Nephron (organoid): Measurements from ENCODE around the gene PACSIN2.
"Not testable (repeated sequence)": the region's sequence is repeated elsewhere in the genome, so short reads cannot be mapped to it uniquely, and the experiment has no call there.

Source experiments
- H3K27ac Mint-ChIP-seq, 3 experiments: 2 replicates each; pipeline ENCODE4 v1.8.0; 2020; ENCODE audit warnings: mixed read lengths in 3 of 3, mild to moderate bottlenecking in 2 of 3, moderate library complexity in 1 of 3
- H3K27me3 Mint-ChIP-seq: 2 replicates; pipeline ENCODE4 v1.8.0; 2021; ENCODE audit warnings: low read depth, mild to moderate bottlenecking, moderate library complexity, mixed read lengths
- H3K36me3 Mint-ChIP-seq: 2 replicates; pipeline ENCODE4 v1.8.0; 2020; ENCODE audit warnings: low read depth, mixed read lengths
- H3K4me1 Mint-ChIP-seq: 2 replicates; pipeline ENCODE4 v1.8.0; 2020; ENCODE audit warnings: mixed read lengths
- H3K4me3 Mint-ChIP-seq, 3 experiments: 2 replicates each; pipeline ENCODE4 v1.8.0; 2020; ENCODE audit warnings: mild to moderate bottlenecking in 3 of 3, mixed read lengths in 3 of 3, moderate library complexity in 2 of 3
- H3K9me3 Mint-ChIP-seq: 2 replicates; pipeline ENCODE4 v1.8.0; 2020; ENCODE audit warnings: mixed read lengths
- TF ChIP-seq, protein P1 (sequence below), 3 experiments: fragments of 200-600 bp; sonication (generic); IDR thresholded peaks; one replicate each; pipeline ENCODE4 v1.5.0; 2021; ENCODE audit warnings: antibody characterized with exemption in 3 of 3; ENCODE audit not compliant: unreplicated experiment in 3 of 3

Gene PACSIN2

DNA sequence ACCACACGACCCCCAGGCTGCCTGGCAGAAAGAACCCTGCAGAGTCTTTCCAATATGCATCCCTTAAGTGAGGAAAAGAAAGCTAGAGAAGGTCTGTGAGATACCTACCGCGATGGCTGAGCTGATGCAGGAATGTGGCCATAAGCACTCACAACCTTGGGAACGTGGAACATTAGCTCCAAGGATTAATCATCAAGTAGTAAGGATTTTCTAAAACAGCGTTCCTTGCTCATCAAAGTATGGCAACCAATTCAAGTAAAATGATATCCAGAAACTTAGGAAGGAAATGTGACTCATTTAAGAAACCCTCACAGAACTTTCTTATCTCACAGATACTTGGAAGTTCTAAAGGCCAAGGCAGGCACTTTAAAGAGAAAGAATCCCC is 12.8 kb downstream of the PACSIN2 start:
- Mint-ChIP-seq H3K4me3 (no peak overlapping the region), H3K4me1 (peaks cover 62% of the 10 kb centered on the region), H3K27ac (peak overlapping the region; percentile 10 to 59 (median 58)), H3K36me3 (peaks cover 9% of the 10 kb centered on the region), H3K9me3 (peaks cover 6% of the 10 kb centered on the region), H3K27me3 (no peaks in the 10 kb centered on the region)
- TF ChIP-seq, protein P1, sequence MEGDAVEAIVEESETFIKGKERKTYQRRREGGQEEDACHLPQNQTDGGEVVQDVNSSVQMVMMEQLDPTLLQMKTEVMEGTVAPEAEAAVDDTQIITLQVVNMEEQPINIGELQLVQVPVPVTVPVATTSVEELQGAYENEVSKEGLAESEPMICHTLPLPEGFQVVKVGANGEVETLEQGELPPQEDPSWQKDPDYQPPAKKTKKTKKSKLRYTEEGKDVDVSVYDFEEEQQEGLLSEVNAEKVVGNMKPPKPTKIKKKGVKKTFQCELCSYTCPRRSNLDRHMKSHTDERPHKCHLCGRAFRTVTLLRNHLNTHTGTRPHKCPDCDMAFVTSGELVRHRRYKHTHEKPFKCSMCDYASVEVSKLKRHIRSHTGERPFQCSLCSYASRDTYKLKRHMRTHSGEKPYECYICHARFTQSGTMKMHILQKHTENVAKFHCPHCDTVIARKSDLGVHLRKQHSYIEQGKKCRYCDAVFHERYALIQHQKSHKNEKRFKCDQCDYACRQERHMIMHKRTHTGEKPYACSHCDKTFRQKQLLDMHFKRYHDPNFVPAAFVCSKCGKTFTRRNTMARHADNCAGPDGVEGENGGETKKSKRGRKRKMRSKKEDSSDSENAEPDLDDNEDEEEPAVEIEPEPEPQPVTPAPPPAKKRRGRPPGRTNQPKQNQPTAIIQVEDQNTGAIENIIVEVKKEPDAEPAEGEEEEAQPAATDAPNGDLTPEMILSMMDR (IDR thresholded peaks at IDR 0.05; ENCODE audit: unreplicated experiment in 3 of 3) = no peak

DNA sequence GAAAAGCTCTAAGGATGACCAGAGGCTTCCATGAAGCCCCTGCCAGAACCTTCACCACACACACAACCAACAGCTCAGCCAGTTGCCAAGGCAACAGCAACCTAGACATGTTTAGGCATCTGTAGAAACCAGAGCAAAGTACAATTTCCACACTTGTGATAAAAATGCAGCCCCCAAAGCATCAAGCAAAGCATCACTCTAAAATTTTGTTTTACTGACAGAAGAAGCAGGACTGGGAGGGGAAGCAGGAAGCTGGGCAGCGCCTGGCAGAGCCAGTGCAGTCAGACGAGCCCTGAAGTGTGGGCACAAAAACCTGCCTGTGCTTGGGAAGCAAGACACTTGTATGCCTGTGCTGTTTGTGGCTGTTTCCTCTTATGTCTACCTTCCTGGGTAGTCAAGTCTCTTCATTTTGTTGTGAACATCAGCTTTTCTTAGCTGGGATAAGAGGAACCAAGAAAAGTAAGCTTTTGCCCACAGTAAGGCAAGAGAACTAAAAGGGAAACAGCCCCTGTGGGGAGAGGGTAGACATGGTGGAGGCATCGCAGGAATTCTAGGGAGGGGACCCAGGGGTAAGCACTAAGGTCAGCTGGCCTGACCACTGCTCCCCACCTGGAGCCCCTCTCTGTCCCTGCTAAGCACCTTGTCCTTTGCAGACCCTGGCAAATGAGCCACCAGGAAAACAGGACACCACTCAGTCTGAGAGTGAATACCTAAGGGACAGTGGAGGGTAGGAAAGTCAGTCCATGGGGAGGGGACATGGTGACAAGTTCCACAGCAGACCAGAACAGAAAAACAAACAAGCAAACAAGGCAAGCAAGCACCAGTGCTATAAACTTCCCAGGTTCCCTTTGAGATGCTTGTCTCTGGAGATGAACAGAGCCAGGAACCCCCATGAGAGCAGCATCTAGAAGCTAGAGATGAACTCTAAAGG is 13.4 kb downstream of the PACSIN2 start:
- H3K4me3 Mint-ChIP-seq = no peak overlapping the region
- peaks cover 9% of the 10 kb centered on the region for H3K36me3 Mint-ChIP-seq
- TF ChIP-seq, protein P1 (IDR thresholded peaks at IDR 0.05; ENCODE audit: unreplicated experiment in 3 of 3) = no peak

DNA sequence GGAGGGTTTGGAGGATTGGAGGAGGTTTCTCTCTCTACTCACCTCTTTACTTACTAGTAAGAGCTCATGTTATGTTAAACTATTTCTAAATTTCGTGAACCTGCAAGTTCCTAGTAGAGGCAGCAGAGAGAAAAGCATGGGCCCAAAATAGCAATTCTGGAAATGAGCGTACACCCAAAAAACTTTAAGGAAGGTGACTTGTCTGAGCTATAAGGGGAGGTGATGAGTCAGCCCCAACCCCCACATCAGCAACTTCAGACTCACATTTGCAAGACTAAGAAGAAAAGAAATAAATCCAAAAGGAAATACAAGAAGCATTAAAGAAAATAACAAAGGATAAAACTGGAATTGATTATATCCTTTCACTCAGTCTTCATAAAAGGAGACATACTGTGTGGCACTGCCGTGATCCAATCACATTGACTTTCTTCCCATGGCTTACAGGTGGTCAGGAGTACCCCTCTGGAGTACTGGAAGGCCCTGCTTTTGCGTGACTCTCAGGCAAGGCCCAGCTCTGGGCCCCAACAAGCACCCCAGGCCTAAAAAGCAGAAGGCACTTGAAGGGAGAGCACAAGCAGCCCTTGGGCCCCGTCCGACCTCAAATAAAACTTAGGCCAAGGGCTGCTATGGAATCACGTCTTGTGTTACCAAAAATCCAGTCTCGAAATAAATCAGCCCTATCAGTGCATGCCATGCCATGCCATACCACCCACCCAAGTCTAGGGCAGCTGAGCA is 14.3 kb downstream of the PACSIN2 start:
- peak overlapping the region; percentile 25 to 59 (median 28) for H3K27ac Mint-ChIP-seq
- TF ChIP-seq, protein P1 (IDR thresholded peaks at IDR 0.05; ENCODE audit: unreplicated experiment in 3 of 3) = no peak
- H3K9me3 Mint-ChIP-seq = peaks cover 6% of the 10 kb centered on the region
- peaks cover 9% of the 10 kb centered on the region for H3K36me3 Mint-ChIP-seq
- H3K27me3 Mint-ChIP-seq = no peaks in the 10 kb centered on the region
- H3K4me1 Mint-ChIP-seq = peaks cover 58% of the 10 kb centered on the region
- H3K4me3 Mint-ChIP-seq = no peak overlapping the region

More for the DNA sequence above, 13.4 kb downstream of the PACSIN2 start:
- no peaks in the 10 kb centered on the region for H3K27me3 Mint-ChIP-seq
- H3K9me3 Mint-ChIP-seq = peaks cover 6% of the 10 kb centered on the region
- H3K4me1 Mint-ChIP-seq = peaks cover 62% of the 10 kb centered on the region
- H3K27ac Mint-ChIP-seq = peak overlapping the region; percentile 25 to 59 (median 28)

DNA sequence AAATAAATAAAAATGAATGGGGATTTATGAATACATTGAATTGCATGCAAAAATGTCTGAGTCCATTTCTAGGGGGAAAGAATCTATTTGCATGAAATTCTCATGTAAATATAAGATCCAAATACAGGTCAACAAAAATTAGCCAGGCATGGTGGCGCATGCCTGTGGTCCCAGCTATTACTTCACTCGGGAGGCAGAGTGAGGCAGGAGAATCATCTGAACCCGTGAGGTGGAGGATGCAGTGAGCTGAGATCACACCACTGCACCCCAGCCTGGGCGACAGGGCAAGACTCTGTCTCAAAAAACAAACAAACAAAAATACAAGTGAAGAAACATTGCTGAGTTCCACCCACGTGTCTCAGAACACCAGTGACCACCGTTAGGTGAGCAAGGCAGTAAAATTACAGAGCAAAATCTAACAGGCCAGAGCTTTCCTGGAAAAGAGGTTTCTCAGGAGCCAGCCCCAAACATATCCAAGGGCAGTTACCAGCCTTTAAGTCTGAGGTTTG is 17.3 kb downstream of the PACSIN2 start:
- H3K4me3 Mint-ChIP-seq = no peak overlapping the region
- H3K4me1 Mint-ChIP-seq = peaks cover 55% of the 10 kb centered on the region
- H3K27me3 Mint-ChIP-seq = no peaks in the 10 kb centered on the region
- H3K36me3 Mint-ChIP-seq = peaks cover 19% of the 10 kb centered on the region
- no peak overlapping the region for H3K27ac Mint-ChIP-seq
- peaks cover 6% of the 10 kb centered on the region for H3K9me3 Mint-ChIP-seq
- TF ChIP-seq, protein P1 (IDR thresholded peaks at IDR 0.05; ENCODE audit: unreplicated experiment in 3 of 3) = no peak

DNA sequence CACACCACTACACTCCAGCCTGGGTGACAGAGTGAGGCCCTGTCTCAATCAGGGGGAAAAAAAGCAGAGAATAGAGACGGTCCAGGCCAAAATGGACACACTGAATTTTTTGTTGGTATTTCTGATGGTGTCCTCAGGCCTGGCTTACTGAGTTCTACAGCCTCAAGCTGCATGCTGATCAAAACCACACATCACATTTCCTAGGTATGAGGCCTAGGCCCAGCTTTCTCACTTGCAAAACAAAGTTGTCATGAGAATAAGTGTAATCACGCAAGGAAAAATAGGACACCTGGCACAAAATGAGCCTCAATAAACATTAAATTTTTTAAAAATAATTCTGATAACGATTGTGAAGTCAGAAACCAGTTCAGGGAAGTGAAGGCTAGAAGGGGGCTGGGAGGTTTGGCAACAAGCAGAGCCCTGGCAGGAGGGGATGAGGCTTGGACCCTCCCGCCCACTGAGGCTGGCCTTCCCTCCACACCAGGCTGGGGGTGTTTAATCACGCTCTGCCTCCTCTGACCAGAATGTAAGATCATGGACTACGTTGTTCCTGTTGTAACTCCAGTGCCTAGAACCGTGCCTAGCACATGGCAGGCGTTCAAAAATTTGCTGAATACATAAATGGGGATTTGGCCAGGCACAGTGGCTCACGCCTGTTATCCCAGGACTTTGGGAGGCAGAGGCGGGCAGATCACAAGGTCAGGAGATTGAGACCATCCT is 18.1 kb downstream of the PACSIN2 start:
- Mint-ChIP-seq H3K36me3 (peaks cover 20% of the 10 kb centered on the region), H3K4me1 (peaks cover 47% of the 10 kb centered on the region), H3K4me3 (no peak overlapping the region), H3K9me3 (peaks cover 6% of the 10 kb centered on the region), H3K27me3 (no peaks in the 10 kb centered on the region), H3K27ac (no peak overlapping the region)
- TF ChIP-seq, protein P1 (IDR thresholded peaks at IDR 0.05; ENCODE audit: unreplicated experiment in 3 of 3) = no peak

DNA sequence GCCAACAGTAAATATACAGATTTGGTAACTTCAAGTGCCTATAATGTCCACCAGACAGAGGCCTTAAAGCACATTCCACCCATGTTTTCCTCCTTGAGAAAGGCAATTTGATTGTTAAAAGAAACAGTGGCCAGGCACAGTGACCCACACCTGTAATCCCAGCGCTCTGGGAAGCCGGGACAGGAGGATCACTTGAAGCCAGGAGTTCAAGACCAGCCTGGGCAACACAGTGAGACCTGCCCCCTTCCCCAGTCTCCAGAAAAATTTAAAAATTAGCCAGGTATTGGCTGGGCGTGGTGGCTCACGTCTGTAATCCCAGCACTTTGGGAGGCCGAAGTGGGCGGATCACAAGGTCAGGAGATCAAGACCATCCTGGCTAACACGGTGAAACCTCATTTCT is 19.3 kb downstream of the PACSIN2 start:
- H3K4me3 Mint-ChIP-seq, H3K27me3 Mint-ChIP-seq, H3K9me3 Mint-ChIP-seq: not testable (repeated sequence)
- H3K4me1 Mint-ChIP-seq = peaks cover 45% of the 10 kb centered on the region
- H3K36me3 Mint-ChIP-seq = peaks cover 26% of the 10 kb centered on the region
- peak overlapping the region; percentile 92 to 96 (median 95) for H3K27ac Mint-ChIP-seq
